GM12878 (cell line): ENCODE measurements around the gene SETD7. TPM values are rescaled to one million over a fixed set of nuclear protein-coding genes. Genes with fewer than 3 reads are reported as not detected.

Experiments used
- ATAC-seq: fragments of 200-7000 bp; cut with Tn5 transposase; 3 replicates; pipeline ENCODE4 v1.9.1; 2020; ENCODE audit warnings: mild to moderate bottlenecking, moderate library complexity
- BruUV-seq: library from RNA; stranded (reverse); fragments of 400-500 nt; replicated peaks from 2 replicates; lab custom pipeline; 2021; lab: Mats Ljungman, UMichigan
- CTCF ChIA-PET: fragments of 300-600 bp; sonication (Branson Sonifier 250); formaldehyde crosslinking; extraction: SDS; loops from one replicate; lab custom pipeline; 2021; ENCODE audit warnings: inconsistent platforms; lab: Yijun Ruan, JAX
- POLR2A ChIA-PET: fragments of 350-600 bp; formaldehyde crosslinking; extraction: SDS; loops from one replicate; lab custom pipeline; 2021; ENCODE audit warnings: inconsistent platforms; lab: Charles Lee
- RAD21 ChIA-PET: fragments of 300-600 bp; sonication (Branson Sonifier 250); formaldehyde crosslinking; loops from one replicate; lab custom pipeline; 2023; ENCODE audit warnings: antibody characterized with exemption; ENCODE audit not compliant: unreplicated experiment; lab: Charles Lee
- SMC1A ChIA-PET: fragments of 300-600 bp; sonication (Branson Sonifier 250); formaldehyde crosslinking; loops from one replicate; lab custom pipeline; 2023; ENCODE audit not compliant: unreplicated experiment, uncharacterized antibody; lab: Charles Lee
- DNase-seq: peaks from one replicate; pipeline ENCODE4 v3.0.0-alpha.2; 2011; ENCODE audit warnings: low read depth, low spot score
- FAIRE-seq: peaks from 3 replicates; lab custom pipeline; 2011; peaks lifted over from hg19 to GRCh38; lab: Jason Lieb, UNC
- H2AFZ ChIP-seq: 2 replicates; pipeline ENCODE4 v1.6.0; 2011; ENCODE audit warnings: low read depth, low read length, control low read depth; ENCODE audit not compliant: control insufficient read depth
- H3K27ac ChIP-seq: 2 replicates; pipeline ENCODE4 v1.5.1; 2011; ENCODE audit warnings: control low read depth; ENCODE audit not compliant: control insufficient read depth, insufficient read depth
- H3K27me3 ChIP-seq, 2 experiments: replicated peaks in 1 of 2; 2 replicates each; pipeline versions ENCODE4 v1.6.0 to v1.6.1; 2011; ENCODE audit warnings: low read length in 1 of 2; ENCODE audit not compliant: control insufficient read depth in 2 of 2, insufficient read depth in 2 of 2
- H3K36me3 ChIP-seq, 2 experiments: 2 replicates each; pipeline ENCODE4 v1.5.1; 2011; ENCODE audit warnings: low read length in 1 of 2; ENCODE audit not compliant: control insufficient read depth in 2 of 2, insufficient read depth in 2 of 2
- H3K4me1 ChIP-seq: 2 replicates; pipeline ENCODE4 v1.6.1; 2011; ENCODE audit warnings: mild to moderate bottlenecking, low read length, moderate library complexity, mixed read lengths; ENCODE audit not compliant: control insufficient read depth, insufficient read depth
- H3K4me2 ChIP-seq: 2 replicates; pipeline ENCODE4 v1.6.0; 2011; ENCODE audit warnings: control low read depth; ENCODE audit not compliant: control insufficient read depth, insufficient read depth
- H3K4me3 ChIP-seq: fragments of 200-600 bp; sonication (generic); 2 replicates; pipeline ENCODE4 v1.5.1; 2016
- H3K79me2 ChIP-seq: 2 replicates; pipeline ENCODE4 v1.6.0; 2011; ENCODE audit warnings: low read length; ENCODE audit not compliant: control insufficient read depth, insufficient read depth
- H3K9ac ChIP-seq: 2 replicates; pipeline ENCODE4 v1.8.0; 2011; ENCODE audit warnings: low read length, control low read depth, mixed read lengths; ENCODE audit not compliant: control insufficient read depth, insufficient read depth
- H3K9me3 ChIP-seq: replicated peaks from 3 replicates; pipeline ENCODE4 v1.5.1; 2011; ENCODE audit warnings: mild to moderate bottlenecking, low read length; ENCODE audit not compliant: control insufficient read depth, insufficient read depth
- H4K20me1 ChIP-seq: 2 replicates; pipeline ENCODE4 v1.6.0; 2011; ENCODE audit not compliant: control insufficient read depth, insufficient read depth
- CBFB ChIP-seq: IDR thresholded peaks from 2 replicates; pipeline ENCODE4 v1.6.1; 2016; ENCODE audit warnings: antibody characterized with exemption, low read depth
- HDAC2 ChIP-seq: fragments of 200-600 bp; sonication (generic); IDR thresholded peaks from 2 replicates; pipeline ENCODE4 v1.6.1; 2017
- HDAC6 ChIP-seq: fragments of 200-600 bp; sonication (generic); IDR thresholded peaks from one replicate; pipeline ENCODE4 v1.8.0; 2017; ENCODE audit warnings: antibody characterized with exemption; ENCODE audit not compliant: unreplicated experiment
- WGBS: methylation state at CpG from one replicate; pipeline ENCODE4 v1.1.6; 2016; ENCODE audit warnings: low lambda C conversion rate; ENCODE audit not compliant: insufficient replicate concordance, insufficient coverage; ENCODE audit errors: missing lambda C conversion rate; 5-methylcytosine and 5-hydroxymethylcytosine counted together
- in situ Hi-C: fragments of 300-500 bp; cut with MboI; formaldehyde crosslinking; loops from 9 replicates; pipeline ENCODE4 v1.14.3; 2018; ENCODE audit warnings: mixed read lengths
- intact Hi-C: fragments of 100-400 bp; cut with micrococcal nuclease; formaldehyde crosslinking; loops from one replicate; pipeline ENCODE4 v1.14.2; 2022; ENCODE audit not compliant: unreplicated experiment
- polyA plus RNA-seq, 11 experiments: library from polyadenylated mRNA; depleted of rRNA in 4 of 11; unstranded in 6 of 11; stranded (reverse) in 5 of 11; fragments of >200 nt; fragmentation: Nextera tagmentation in 4 of 11; fragmentation: Illumina TruSeq in 1 of 11; extraction: Ambion mirVana in 4 of 11; extraction: Trizol in 1 of 11; gene quantifications; 1 replicate in 1 of 11; 2 replicates in 10 of 11; pipeline versions ENCODE4 v1.2.1 to v1.2.3, GENCODE V29; 2011 to 2016; ENCODE audit warnings: inconsistent platforms in 2 of 11, missing spikeins in 2 of 11, low read depth in 1 of 11
- total RNA-seq, 4 experiments: library from RNA; depleted of rRNA in 3 of 4; stranded (reverse); fragments of >200 nt in 3 of 4; fragmentation: Illumina TruSeq in 1 of 4; extraction: Trizol in 1 of 4; gene quantifications; 2 replicates each; pipeline versions ENCODE4 v1.2.1 to v1.2.3, GENCODE V29; 2013 to 2021
- TF ChIP-seq, protein P1 (sequence below): IDR thresholded peaks from 2 replicates; pipeline ENCODE4 v1.6.1; 2011; ENCODE audit warnings: borderline replicate concordance, low read depth, mild to moderate bottlenecking, moderate library complexity, mixed read lengths, low read length; ENCODE audit not compliant: insufficient read depth; ENCODE audit errors: extremely low read length
- TF ChIP-seq, protein P2 (sequence below): fragments of 450-650 bp; IDR thresholded peaks from 2 replicates; pipeline ENCODE4 v1.6.1; 2016; ENCODE audit warnings: mild to moderate bottlenecking, moderate library complexity, borderline replicate concordance

The SETD7 gene
- total and polyA plus RNA-seq, 10 of the 15 experiments (the other 5 are each of a cell fraction or from before 2014, with no cell fraction given), result 0.03 to 0.82 (median 0.44) TPM

DNA sequence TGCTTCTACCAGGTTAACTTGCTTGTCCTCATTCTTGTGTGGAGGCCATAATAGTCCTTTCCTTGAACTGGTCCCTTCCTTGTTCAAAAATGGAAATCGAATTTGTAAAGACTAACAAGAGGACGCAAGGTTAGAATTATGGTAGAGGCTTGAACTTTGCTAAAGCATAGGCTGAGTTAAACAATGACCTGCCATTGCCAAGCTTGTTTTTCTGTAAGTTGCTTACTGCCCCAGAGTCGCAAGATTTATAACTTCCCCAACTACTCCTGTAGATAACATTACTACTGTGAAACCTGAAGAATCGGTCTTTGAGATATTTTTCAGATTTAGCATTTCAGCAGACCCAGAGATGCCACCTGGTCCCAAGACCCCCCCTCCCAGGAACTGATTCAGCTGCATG is 56.8 kb downstream of the SETD7 start:
- in situ Hi-C loops (no loop called here), intact Hi-C loops (loop anchor here (10.0 kb wide), 1 partner anchor 156 kb away; no protein-coding TSS in a partner anchor)
- Histone ChIP-seq H3K4me1 (no peaks in the 10 kb centered on the region), H3K4me3 (no peak overlapping the region), H3K4me2 (no peak overlapping the region), H3K9me3 (no peaks in the 10 kb centered on the region), H4K20me1 (no peaks in the 10 kb centered on the region), H3K79me2 (no peaks in the 10 kb centered on the region), H3K27me3 (no peaks in the 10 kb centered on the region), H3K27ac (no peak overlapping the region), H3K9ac (no peak overlapping the region), H3K36me3 (no peaks in the 10 kb centered on the region), H2AFZ (no peak overlapping the region)
- FAIRE-seq (no peak), DNase-seq (no peak), ATAC-seq (no peak)
- CTCF ChIA-PET, result no interaction called here
- 63% methylated on average over 4 of the region's 4 CpGs for WGBS
- POLR2A ChIA-PET, result no interaction called here
- TF ChIP-seq HDAC2 (no peak), CBFB (no peak), HDAC6 (no peak)
- TF ChIP-seq, protein P1, sequence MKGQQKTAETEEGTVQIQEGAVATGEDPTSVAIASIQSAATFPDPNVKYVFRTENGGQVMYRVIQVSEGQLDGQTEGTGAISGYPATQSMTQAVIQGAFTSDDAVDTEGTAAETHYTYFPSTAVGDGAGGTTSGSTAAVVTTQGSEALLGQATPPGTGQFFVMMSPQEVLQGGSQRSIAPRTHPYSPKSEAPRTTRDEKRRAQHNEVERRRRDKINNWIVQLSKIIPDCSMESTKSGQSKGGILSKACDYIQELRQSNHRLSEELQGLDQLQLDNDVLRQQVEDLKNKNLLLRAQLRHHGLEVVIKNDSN, result no peak
- TF ChIP-seq, protein P2, sequence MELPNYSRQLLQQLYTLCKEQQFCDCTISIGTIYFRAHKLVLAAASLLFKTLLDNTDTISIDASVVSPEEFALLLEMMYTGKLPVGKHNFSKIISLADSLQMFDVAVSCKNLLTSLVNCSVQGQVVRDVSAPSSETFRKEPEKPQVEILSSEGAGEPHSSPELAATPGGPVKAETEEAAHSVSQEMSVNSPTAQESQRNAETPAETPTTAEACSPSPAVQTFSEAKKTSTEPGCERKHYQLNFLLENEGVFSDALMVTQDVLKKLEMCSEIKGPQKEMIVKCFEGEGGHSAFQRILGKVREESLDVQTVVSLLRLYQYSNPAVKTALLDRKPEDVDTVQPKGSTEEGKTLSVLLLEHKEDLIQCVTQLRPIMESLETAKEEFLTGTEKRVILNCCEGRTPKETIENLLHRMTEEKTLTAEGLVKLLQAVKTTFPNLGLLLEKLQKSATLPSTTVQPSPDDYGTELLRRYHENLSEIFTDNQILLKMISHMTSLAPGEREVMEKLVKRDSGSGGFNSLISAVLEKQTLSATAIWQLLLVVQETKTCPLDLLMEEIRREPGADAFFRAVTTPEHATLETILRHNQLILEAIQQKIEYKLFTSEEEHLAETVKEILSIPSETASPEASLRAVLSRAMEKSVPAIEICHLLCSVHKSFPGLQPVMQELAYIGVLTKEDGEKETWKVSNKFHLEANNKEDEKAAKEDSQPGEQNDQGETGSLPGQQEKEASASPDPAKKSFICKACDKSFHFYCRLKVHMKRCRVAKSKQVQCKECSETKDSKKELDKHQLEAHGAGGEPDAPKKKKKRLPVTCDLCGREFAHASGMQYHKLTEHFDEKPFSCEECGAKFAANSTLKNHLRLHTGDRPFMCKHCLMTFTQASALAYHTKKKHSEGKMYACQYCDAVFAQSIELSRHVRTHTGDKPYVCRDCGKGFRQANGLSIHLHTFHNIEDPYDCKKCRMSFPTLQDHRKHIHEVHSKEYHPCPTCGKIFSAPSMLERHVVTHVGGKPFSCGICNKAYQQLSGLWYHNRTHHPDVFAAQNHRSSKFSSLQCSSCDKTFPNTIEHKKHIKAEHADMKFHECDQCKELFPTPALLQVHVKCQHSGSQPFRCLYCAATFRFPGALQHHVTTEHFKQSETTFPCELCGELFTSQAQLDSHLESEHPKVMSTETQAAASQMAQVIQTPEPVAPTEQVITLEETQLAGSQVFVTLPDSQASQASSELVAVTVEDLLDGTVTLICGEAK, result no peak
- SMC1A ChIA-PET, result interaction anchor here (0.7 to 1.8 kb wide), 2 partner anchors 21 to 111 kb away, joined by 3 to 4 read pairs; no protein-coding TSS in a partner anchor
- no TSS peak for BruUV-seq
- RAD21 ChIA-PET, result no interaction called here
